ENCODE data around the gene HECTD4.

HECTD4 gene

DNA sequence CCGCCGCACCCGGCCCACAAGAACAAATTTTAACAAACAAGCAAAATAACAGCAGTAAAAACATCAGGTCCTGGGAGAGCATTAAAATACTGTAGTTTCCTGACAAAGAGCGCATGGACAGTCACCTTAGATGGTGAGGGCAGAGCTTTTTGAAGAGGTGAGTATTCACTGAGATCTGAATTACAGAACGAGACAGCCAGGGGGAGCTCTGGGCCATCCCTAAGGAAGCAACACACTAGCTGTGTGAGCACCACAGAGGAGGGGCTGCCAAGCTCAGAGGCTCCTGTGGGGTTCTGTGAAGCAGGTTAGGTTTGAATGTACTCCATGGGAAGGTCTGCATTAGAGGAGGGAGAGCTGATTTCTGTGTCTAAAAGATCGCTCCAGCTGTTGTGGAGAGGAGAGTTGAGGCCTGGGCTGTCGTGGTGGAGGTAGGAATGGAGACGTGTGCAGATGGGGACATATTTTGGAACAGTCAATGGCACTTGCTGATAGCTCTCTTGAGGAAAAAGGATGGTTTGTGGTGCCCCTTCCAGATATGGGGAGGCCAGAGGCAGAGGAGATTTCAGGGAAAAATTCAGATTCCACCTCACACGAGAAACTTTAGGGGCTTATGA is 184.0 kb downstream of the HECTD4 start:
- peak; percentile 8 to 21 for DNase-seq

- no peak for DNase-seq
Measured at GRCh38 chr12:112196196-112196875, 185.9 kb downstream of the HECTD4 start.

- no peak for DNase-seq
Measured at GRCh38 chr12:112194601-112195247, 187.5 kb downstream of the HECTD4 start.

GRCh38 chr12:112192475-112192874 is 189.8 kb downstream of the HECTD4 start:
- no peak for DNase-seq

DNA sequence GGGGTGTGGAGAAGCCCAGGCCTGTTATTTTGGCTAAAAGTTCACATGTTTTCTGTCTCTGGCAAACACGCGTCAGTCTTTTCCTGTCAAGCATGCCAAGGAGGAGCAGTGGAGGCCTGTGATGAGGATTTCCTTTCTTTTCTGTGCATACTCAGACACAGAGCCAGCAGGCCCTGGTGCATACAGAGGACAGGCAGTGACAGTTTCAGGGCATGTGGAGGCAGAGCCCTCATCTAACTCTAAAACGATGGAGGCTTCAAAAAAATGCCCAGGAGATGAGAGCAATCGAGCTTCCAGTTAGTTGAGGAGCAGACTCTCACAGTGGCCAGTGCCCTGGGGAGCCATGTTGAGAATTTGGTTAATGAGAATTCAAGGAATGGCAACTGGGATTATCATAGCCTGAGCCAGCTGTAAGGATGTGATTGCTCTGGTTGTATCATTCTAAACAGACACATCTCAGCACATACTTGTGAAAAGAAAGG is 190.3 kb downstream of the HECTD4 start:
- no peak for DNase-seq

DNA sequence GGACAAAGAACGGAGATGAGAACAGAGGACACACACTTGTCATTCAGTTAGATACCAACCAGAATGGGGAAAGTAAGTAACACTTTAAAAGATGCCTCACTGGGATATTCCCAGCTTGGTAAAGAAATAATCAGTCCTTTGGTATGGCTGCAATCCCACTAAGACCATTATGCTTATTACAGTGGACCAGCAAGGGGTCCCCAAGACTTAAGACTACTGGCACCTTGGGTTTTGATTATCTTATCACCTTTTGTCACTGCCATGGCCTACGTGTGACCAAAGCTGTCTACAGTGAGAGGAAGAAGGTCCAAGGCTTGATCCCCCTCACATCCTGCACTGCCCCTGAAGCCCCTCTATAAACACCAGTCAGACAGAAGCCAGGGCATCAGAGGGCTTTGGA is 191.0 kb downstream of the HECTD4 start:
- DNase-seq, result no peak

DNA sequence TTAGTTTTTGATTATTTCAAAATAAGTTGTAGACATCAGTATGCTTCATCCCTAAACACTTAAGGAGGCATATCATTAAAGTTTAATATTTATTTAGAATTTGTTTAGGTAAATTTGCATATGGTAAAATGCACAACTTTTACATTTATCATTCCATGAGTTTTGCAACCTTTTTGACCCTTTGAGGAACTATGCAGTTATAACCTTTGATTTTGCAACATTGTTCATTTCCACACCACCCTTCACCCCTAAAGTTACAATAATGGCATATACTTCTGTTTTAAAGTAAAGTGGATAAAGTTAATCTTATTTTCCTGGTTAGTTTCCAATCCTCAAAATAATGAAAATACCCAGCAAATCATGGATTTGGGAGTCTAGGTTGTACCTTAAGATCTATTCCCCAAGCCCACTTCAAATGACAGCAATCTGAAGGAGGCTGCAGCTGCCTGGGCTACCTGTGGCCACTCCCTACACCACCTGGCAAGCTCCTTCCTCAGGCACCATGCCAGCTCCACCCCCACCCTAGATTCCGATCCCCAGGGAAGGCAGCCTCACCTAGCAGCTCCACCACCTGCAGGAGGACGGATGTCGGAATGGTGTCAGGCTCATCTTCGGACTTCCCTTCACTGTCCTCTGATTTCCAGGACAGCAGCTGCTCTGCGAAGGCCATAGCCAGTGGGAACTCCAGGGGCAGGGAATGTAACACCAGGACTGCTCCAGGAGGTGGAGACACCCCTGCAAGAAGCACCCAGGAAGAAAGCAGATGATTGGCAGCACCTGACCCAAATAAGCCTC is 191.8 kb downstream of the HECTD4 start:
- DNase-seq, result peak; percentile 18 to 69

DNA sequence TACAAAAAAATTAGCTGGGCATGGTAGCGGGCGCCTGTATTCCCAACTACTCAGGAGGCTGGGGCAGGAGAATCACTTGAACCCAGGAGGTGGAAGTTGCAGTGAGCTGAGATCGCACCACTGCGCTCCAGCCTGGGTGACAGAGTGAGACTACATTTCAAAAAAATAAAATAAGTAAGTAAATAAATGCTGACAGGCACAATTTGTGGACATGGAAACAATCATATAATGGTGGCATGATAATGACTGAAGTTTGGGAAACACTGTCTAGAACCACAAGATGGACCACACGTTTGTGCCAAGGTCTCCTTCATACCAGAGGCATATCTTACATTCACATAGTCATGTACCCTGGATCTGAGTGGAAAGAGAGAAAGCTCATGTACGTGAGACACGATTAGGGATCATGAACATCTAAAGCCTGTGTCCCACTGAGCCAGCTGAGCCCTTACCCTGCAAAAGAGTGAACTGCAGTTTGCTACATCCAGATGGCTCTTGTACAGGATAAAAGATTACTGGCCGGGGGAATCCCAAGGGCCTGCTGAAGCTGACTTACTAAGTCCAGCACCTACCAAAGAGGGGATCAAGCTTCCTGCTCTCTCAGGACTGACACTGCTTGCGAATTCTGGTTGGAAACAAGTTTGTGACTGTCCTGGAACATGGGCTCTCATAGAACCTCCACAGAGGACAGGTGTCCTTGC is 194.0 kb downstream of the HECTD4 start:
- no peak for DNase-seq

DNA sequence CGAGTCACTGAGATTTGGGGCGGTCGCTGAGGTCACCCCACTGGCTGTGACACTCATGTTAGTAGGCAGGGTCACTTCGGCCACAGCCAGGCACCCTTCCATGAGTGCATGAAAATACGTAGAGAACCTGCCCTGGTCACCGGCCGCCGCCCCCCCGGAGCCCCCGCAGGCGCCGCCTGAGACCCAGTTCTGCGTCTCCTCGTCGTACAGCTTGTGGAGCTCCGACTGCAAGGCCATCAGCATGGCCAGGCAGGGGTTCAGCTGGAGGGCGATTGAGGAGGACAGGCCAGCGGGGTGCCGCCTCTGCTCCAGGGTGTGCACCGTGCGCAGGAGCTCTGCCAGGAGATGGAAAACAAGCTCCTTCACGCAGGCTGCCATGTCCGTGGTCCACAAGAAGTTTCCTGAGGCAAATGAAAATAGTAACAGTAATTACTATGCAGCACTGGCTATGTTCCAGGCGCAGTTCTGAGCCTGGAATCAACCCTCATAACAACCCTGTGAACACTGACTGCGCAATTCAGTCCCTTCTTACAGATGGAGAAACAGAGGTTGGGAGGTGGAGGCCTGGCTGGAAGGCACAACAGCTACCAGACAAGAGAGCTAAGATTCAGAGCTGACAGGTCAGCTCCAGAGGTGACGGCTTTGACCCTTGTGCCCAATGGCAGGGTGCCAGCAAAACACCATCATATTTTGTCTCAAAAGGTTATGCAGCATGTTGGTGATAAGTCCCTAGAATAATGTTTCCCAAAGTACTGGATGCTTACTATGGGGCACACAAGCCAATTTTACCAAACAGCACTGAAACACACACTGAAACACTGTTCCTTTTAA is 196.9 kb downstream of the HECTD4 start:
- DNase-seq, result no peak

DNA sequence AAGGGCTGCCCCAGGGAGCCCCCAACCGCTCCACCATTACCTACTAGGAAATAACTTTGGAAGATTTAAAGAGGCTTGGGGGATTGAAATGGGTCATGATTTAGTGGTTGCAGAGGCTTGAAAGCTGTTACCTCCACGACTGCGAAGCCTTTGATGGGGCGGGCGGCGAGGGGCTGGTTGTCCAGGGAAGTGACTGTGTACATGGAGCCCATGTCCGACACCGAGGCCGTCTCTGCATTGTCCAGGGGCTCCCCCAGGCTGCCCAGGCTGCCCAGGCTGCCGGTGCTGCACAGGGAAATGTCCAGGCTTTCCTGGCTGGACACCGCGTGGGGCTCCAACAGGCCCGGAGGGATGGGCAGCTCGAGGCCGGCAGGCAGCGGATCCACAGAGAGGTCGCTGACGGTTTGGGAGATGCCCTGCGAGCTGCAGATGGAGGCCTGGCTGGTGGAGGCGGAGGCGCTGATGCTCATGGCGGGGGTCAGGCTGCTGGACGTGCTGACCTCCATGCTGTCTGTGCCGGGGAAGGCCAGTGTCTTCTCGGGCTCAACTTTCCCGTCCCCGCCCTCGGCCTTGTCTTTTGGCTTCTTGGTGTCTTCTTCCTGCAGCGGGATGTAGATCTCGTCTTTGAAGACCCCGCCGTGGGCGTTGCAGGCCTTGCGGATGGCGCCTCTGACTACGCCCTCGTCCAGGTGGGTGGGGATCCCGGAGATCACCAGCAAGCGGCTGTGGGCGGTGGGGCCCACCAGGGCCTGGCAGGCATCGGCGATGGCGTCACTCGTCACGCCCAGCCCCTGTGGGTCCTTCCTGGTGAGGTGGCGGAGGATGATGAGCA is 198.0 kb downstream of the HECTD4 start:
- DNase-seq, result no peak

DNA sequence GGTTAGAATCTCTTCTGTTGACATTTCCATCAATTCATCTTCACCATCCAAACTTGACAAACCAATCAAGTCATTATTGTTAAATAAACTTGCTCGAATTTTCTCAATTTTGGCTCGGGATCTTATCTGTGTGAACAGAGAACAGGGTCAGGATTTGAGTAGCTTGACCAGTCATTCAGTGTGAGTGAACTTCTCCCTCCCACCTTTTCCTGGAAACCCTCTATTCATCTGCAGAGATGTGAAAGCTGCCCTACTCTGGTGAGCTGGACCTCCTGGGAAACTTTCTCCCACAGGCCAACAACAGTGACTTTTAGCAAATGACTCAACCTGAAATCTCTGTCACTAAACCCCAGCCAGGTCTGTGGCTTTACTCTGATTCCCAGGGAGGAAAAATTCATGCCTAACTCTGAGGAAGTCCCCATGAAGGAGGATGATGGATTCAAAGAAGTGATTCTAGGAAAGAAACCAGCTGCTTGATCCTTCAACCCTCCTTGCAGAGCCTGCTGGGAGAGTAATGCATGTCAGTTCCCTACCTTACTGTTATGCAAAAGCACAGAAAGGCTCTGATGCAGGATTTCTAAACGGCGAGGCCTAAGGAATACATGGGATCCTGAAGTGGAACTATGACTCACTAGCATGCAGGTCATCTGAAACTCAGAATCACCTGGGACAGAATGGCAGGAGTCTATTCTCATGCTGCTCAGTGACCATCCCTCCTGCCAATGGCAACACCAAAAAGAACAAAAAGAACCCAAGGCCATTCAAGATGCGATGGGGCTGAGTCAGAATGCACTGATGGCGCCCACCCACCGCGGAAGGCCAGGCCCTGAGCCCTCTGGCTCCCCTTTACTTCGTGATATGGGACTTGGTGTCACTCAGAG is 198.8 kb downstream of the HECTD4 start:
- DNase-seq, result no peak

GRCh38 chr12:112182499-112182898 is 199.7 kb downstream of the HECTD4 start:
- no peak for DNase-seq

GRCh38 chr12:112180422-112180821 is 201.8 kb downstream of the HECTD4 start:
- DNase-seq, result no peak

GRCh38 chr12:112179916-112180315 is 202.3 kb downstream of the HECTD4 start:
- no peak for DNase-seq

- no peak for DNase-seq
Measured at GRCh38 chr12:112179341-112179740, 202.9 kb downstream of the HECTD4 start.

GRCh38 chr12:112178796-112179195 is 203.4 kb downstream of the HECTD4 start:
- DNase-seq, result no peak

DNA sequence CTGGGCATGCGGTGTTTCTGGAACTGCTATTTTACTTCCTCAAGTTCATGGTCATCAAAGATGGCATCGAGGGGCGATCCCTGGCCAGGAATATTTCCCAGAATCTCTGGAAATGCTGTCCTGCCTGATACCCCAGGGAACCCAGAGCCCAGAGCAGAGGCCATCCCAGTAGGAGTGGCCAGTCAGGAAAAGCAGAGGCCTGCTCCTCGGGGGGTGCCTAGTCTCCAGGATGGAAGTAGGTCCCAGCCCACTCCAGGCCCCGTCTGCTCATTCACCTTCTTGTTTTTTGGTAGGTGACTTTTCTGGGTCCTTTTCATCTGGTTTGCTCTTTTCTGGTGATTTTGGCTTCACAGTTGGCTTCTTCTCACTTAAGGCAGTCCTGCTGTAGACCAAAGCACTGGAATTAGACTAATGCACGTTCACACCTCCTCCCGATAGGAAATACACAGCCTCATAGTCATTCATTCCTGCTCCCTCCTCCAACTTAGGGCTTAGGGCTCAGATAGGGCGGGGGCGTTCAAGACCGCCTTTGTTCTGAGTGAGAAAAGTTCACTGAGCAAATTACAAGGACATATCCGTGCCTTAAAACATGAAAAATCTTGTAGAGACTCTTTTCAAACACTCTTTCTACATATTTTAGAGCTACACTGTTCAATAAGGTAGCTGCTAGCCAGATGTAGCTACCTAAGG is 205.8 kb downstream of the HECTD4 start:
- DNase-seq, result no peak

DNA sequence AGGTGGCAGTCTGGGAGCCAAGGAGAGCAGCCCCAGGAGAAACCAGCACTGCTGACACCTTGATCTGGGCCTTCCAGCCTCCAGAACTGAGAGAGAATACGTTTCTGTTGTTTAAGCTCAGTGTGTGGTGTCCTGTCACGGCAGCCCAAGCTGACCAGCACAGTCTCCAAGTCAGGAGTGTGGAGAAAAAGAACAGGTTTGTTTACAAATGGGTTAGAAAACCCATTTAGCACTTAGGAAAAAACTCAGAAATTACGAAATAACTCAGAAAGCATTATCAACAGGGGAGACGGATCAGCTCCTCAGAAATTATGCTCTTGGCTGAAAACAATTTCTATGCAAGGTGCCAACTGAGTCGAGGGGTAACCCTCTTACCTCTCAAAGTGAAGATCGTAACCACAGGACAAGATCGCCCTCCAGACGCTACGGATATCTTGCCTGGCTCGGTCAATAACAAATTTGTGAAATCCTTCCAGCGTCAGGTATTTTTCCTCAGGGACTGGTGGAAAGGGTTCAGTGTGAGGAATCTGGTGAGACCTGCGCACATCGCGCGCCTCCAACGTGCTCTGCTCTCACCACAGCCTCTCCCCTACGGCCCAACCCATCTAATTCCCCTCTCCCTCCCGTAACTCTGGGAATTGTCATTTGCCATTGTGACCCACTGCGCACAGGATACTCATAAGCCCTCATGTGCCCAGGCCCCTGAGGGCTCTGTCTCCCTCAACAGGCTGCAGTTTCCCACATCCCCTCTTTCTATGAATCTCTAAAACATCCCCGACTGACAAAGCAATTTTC is 206.7 kb downstream of the HECTD4 start:
- DNase-seq, result no peak

Measured in inflammatory macrophage (primary cell).